Activated B cell treated with CpG ODN at 0.5 μM for 24 hours (primary cell): ENCODE data around the gene SLC22A2. TPM values are rescaled to one million over a fixed set of nuclear protein-coding genes. Genes with fewer than 3 reads are reported as not detected.

ENCODE experiments used
- ATAC-seq: fragments of 200-7000 bp; cut with Tn5 transposase; one replicate; pipeline ENCODE4 v1.10.0; 2021; ENCODE audit warnings: low read depth, mild to moderate bottlenecking, moderate library complexity
- CTCF ChIA-PET: fragments of 350-600 bp; sonication (Branson Sonifier 250); formaldehyde crosslinking; loops from one replicate; lab custom pipeline; 2021; ENCODE audit warnings: antibody characterized with exemption; lab: Charles Lee
- POLR2A ChIA-PET: fragments of 350-600 bp; sonication (Branson Sonifier 250); formaldehyde crosslinking; loops from one replicate; lab custom pipeline; 2021; ENCODE audit warnings: antibody characterized with exemption; lab: Charles Lee
- DNase-seq: peaks from one replicate; pipeline ENCODE4 v3.0.0; 2022
- H3K27ac Mint-ChIP-seq: one replicate; pipeline ENCODE4 v1.8.0; 2020; ENCODE audit warnings: mixed read lengths
- H3K27me3 Mint-ChIP-seq: one replicate; pipeline ENCODE4 v1.8.0; 2021; ENCODE audit warnings: mixed read lengths
- H3K36me3 Mint-ChIP-seq: one replicate; pipeline ENCODE4 v1.8.0; 2021; ENCODE audit warnings: low read depth, mixed read lengths
- H3K4me1 Mint-ChIP-seq: one replicate; pipeline ENCODE4 v1.8.0; 2021; ENCODE audit warnings: mixed read lengths
- H3K4me3 Mint-ChIP-seq: one replicate; pipeline ENCODE4 v1.8.0; 2020; ENCODE audit warnings: mild to moderate bottlenecking, mixed read lengths
- H3K9me3 Mint-ChIP-seq: one replicate; pipeline ENCODE4 v1.8.0; 2020; ENCODE audit warnings: mixed read lengths
- CTCF ChIP-seq: fragments of 200-600 bp; IDR thresholded peaks from one replicate; pipeline ENCODE4 v1.8.0; 2022; ENCODE audit warnings: antibody characterized with exemption, mild to moderate bottlenecking
- intact Hi-C: fragments of 100-400 bp; cut with micrococcal nuclease; formaldehyde crosslinking; loops from one replicate; pipeline ENCODE4 v1.15.1; 2024
- total RNA-seq: library from RNA; stranded (reverse); gene quantifications from 2 replicates; pipeline ENCODE4 v1.2.3, GENCODE V29; 2022

Gene SLC22A2
- total RNA-seq, 1 donor from 2014 or later = not detected

GRCh38 chr6:160194808-160195207 lies 63.8 kb downstream of the SLC22A2 start:
- H3K4me1 Mint-ChIP-seq = no peaks in the 10 kb centered on the region
- H3K27ac Mint-ChIP-seq = no peak overlapping the region
- intact Hi-C loops = no loop called here
- DNase-seq (no peak), ATAC-seq (no peak)
- no peak overlapping the region for H3K4me3 Mint-ChIP-seq
- peaks cover 22% of the 10 kb centered on the region for H3K9me3 Mint-ChIP-seq
- ChIA-PET CTCF (no interaction called here), POLR2A (no interaction called here)
- TF ChIP-seq CTCF = no peak
- no peaks in the 10 kb centered on the region for H3K27me3 Mint-ChIP-seq
- H3K36me3 Mint-ChIP-seq = peaks cover 2% of the 10 kb centered on the region

GRCh38 chr6:160192840-160193239 lies 65.8 kb downstream of the SLC22A2 start:
- Mint-ChIP-seq H3K27me3 (peaks cover 3% of the 10 kb centered on the region), H3K9me3 (peaks cover 22% of the 10 kb centered on the region), H3K4me3 (no peak overlapping the region), H3K4me1 (no peaks in the 10 kb centered on the region), H3K27ac (no peak overlapping the region), H3K36me3 (peaks cover 2% of the 10 kb centered on the region)
- no peak for TF ChIP-seq CTCF
- intact Hi-C loops = no loop called here
- ATAC-seq (no peak), DNase-seq (no peak)
- ChIA-PET CTCF (no interaction called here), POLR2A (no interaction called here)

- peaks cover 19% of the 10 kb centered on the region for H3K9me3 Mint-ChIP-seq
These were observed 67.6 kb downstream of the SLC22A2 start for GRCh38 chr6:160190973-160191372.

GRCh38 chr6:160190081-160190480 lies 68.5 kb downstream of the SLC22A2 start:
- no peaks in the 10 kb centered on the region for H3K4me1 Mint-ChIP-seq
- no peak overlapping the region for H3K4me3 Mint-ChIP-seq
- POLR2A ChIA-PET = no interaction called here
- peaks cover 20% of the 10 kb centered on the region for H3K9me3 Mint-ChIP-seq
- no peak for DNase-seq
- ATAC-seq = no peak
- no peak overlapping the region for H3K27ac Mint-ChIP-seq
- no peak for TF ChIP-seq CTCF
- CTCF ChIA-PET = no interaction called here
- peaks cover 2% of the 10 kb centered on the region for H3K36me3 Mint-ChIP-seq
- intact Hi-C loops = no loop called here
- peaks cover 3% of the 10 kb centered on the region for H3K27me3 Mint-ChIP-seq

More at GRCh38 chr6:160190973-160191372, 67.6 kb downstream of the SLC22A2 start:
- POLR2A ChIA-PET = no interaction called here
- intact Hi-C loops = no loop called here
- H3K36me3 Mint-ChIP-seq = peaks cover 2% of the 10 kb centered on the region
- no peak overlapping the region for H3K27ac Mint-ChIP-seq
- ATAC-seq (no peak), DNase-seq (no peak)
- H3K4me3 Mint-ChIP-seq = no peak overlapping the region
- CTCF ChIA-PET = no interaction called here
- no peak for TF ChIP-seq CTCF
- no peaks in the 10 kb centered on the region for H3K4me1 Mint-ChIP-seq
- H3K27me3 Mint-ChIP-seq = peaks cover 3% of the 10 kb centered on the region

- H3K9me3 Mint-ChIP-seq = peaks cover 10% of the 10 kb centered on the region
- no peak overlapping the region for H3K4me3 Mint-ChIP-seq
- no peaks in the 10 kb centered on the region for H3K4me1 Mint-ChIP-seq
- CTCF ChIA-PET = no interaction called here
- H3K27me3 Mint-ChIP-seq = peaks cover 3% of the 10 kb centered on the region
- H3K36me3 Mint-ChIP-seq = peaks cover 2% of the 10 kb centered on the region
- DNase-seq = no peak
- ATAC-seq = no peak
- TF ChIP-seq CTCF = no peak
- POLR2A ChIA-PET = no interaction called here
- no peak overlapping the region for H3K27ac Mint-ChIP-seq
- intact Hi-C loops = no loop called here
These were observed 69.8 kb downstream of the SLC22A2 start for GRCh38 chr6:160188773-160189172.
